ENCODE measurements around the gene RASSF8. TPM values are rescaled to one million over a fixed set of nuclear protein-coding genes. Genes with fewer than 3 reads are reported as not detected.

RASSF8 gene
- polyA plus RNA-seq, 4 donors: 0.22 to 6.0 (median 2.6) TPM

GRCh38 chr12:26001530-26001929, 43.0 kb downstream of the RASSF8 start:
- FAIRE-seq (no peak), DNase-seq (no peak)
- no peak overlapping the region for H3K27ac ChIP-seq (ENCODE audit: low read depth in 1 of 3, low read length in 2 of 3)
- H3K9me3 ChIP-seq (ENCODE audit: control insufficient read depth in 2 of 2, insufficient read depth in 1 of 2, low read depth in 1 of 2, low read length in 1 of 2): peaks cover 0 to 6% of the 10 kb centered on the region in 2 donors
- H3K27me3 ChIP-seq (ENCODE audit: control insufficient read depth in 3 of 3, insufficient read depth in 3 of 3, low read length in 3 of 3): no peaks in the 10 kb centered on the region
- H3K4me1 ChIP-seq (ENCODE audit: control insufficient read depth in 3 of 3, insufficient read depth in 2 of 3, low read depth in 1 of 3, low read length in 2 of 3): peaks cover 0 to 6% (median 0%) of the 10 kb centered on the region in 3 donors
- no peaks in the 10 kb centered on the region for H3K36me3 ChIP-seq (ENCODE audit: control insufficient read depth in 3 of 3, insufficient read depth in 2 of 3, low read depth in 1 of 3, low read length in 3 of 3)
- no peak overlapping the region for H3K4me3 ChIP-seq (ENCODE audit: low read depth in 1 of 3, low read length in 3 of 3)
- WGBS, 3 donors: 60 to 78% (median 72%) methylated on average over 2 of the region's 2 CpGs

DNA sequence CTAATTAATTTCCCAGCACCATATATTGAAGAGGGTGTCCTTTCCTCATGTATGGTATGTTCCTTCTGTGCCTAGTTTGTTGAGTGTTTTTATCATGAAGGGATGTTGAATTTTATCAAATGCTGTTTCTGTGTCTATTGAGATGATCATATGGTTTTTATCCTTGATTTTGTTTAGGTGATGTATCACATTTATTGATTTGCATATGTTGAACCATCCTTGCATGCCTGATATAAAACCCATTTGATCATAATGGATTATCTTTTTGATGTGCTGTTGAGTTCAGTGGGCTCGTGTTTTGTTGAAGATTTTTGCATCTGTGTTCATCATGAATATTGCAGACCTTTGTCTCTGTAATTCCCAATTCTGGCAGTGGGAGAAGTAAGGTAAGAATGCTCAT, 44.6 kb downstream of the RASSF8 start:
- H3K9me3 ChIP-seq (ENCODE audit: control insufficient read depth in 2 of 2, insufficient read depth in 1 of 2, low read depth in 1 of 2, low read length in 1 of 2): peaks cover 0 to 6% of the 10 kb centered on the region in 2 donors
- DNase-seq (no peak), FAIRE-seq (no peak)
- 69 to 95% (median 76%) methylated on average over 1 of the region's 1 CpG for WGBS, 3 donors
- no peaks in the 10 kb centered on the region for H3K27me3 ChIP-seq (ENCODE audit: control insufficient read depth in 3 of 3, insufficient read depth in 3 of 3, low read length in 3 of 3)
- no peak overlapping the region for H3K27ac ChIP-seq (ENCODE audit: low read depth in 1 of 3, low read length in 2 of 3)
- peaks cover 0 to 3% (median 0%) of the 10 kb centered on the region in 3 donors for H3K36me3 ChIP-seq (ENCODE audit: control insufficient read depth in 3 of 3, insufficient read depth in 2 of 3, low read depth in 1 of 3, low read length in 3 of 3)
- H3K4me3 ChIP-seq (ENCODE audit: low read depth in 1 of 3, low read length in 3 of 3): no peak overlapping the region
- H3K4me1 ChIP-seq (ENCODE audit: control insufficient read depth in 3 of 3, insufficient read depth in 2 of 3, low read depth in 1 of 3, low read length in 2 of 3): peaks cover 0 to 11% (median 0%) of the 10 kb centered on the region in 3 donors

GRCh38 chr12:26007566-26007965, 49.1 kb downstream of the RASSF8 start:
- no peaks in the 10 kb centered on the region for H3K27me3 ChIP-seq (ENCODE audit: control insufficient read depth in 3 of 3, insufficient read depth in 3 of 3, low read length in 3 of 3)
- no peak overlapping the region for H3K4me3 ChIP-seq (ENCODE audit: low read depth in 1 of 3, low read length in 3 of 3)
- H3K9me3 ChIP-seq (ENCODE audit: control insufficient read depth in 2 of 2, insufficient read depth in 1 of 2, low read depth in 1 of 2, low read length in 1 of 2): peaks cover 0 to 2% of the 10 kb centered on the region in 2 donors
- no peak overlapping the region for H3K27ac ChIP-seq (ENCODE audit: low read depth in 1 of 3, low read length in 2 of 3)
- peaks cover 0 to 3% (median 0%) of the 10 kb centered on the region in 3 donors for H3K36me3 ChIP-seq (ENCODE audit: control insufficient read depth in 3 of 3, insufficient read depth in 2 of 3, low read depth in 1 of 3, low read length in 3 of 3)
- no peak for FAIRE-seq
- no peak for DNase-seq
- H3K4me1 ChIP-seq (ENCODE audit: control insufficient read depth in 3 of 3, insufficient read depth in 2 of 3, low read depth in 1 of 3, low read length in 2 of 3): peaks cover 0 to 5% (median 0%) of the 10 kb centered on the region in 3 donors
- 64 to 95% (median 70%) methylated on average over 1 of the region's 1 CpG for WGBS, 3 donors

GRCh38 chr12:26009593-26009992, 51.1 kb downstream of the RASSF8 start:
- WGBS, 3 donors: 70 to 92% (median 89%) methylated on average over 1 of the region's 1 CpG
- DNase-seq (no peak), FAIRE-seq (no peak)
- no peaks in the 10 kb centered on the region for H3K27me3 ChIP-seq (ENCODE audit: control insufficient read depth in 3 of 3, insufficient read depth in 3 of 3, low read length in 3 of 3)
- no peak overlapping the region for H3K27ac ChIP-seq (ENCODE audit: low read depth in 1 of 3, low read length in 2 of 3)
- peaks cover 0 to 3% (median 0%) of the 10 kb centered on the region in 3 donors for H3K36me3 ChIP-seq (ENCODE audit: control insufficient read depth in 3 of 3, insufficient read depth in 2 of 3, low read depth in 1 of 3, low read length in 3 of 3)
- H3K4me1 ChIP-seq (ENCODE audit: control insufficient read depth in 3 of 3, insufficient read depth in 2 of 3, low read depth in 1 of 3, low read length in 2 of 3): peaks cover 0 to 5% (median 0%) of the 10 kb centered on the region in 3 donors
- no peak overlapping the region for H3K4me3 ChIP-seq (ENCODE audit: low read depth in 1 of 3, low read length in 3 of 3)
- no peaks in the 10 kb centered on the region for H3K9me3 ChIP-seq (ENCODE audit: control insufficient read depth in 2 of 2, insufficient read depth in 1 of 2, low read depth in 1 of 2, low read length in 1 of 2)

- WGBS, 3 donors: 69 to 78% (median 72%) methylated on average over 6 of the region's 6 CpGs
- H3K9me3 ChIP-seq (ENCODE audit: control insufficient read depth in 2 of 2, insufficient read depth in 1 of 2, low read depth in 1 of 2, low read length in 1 of 2): no peaks in the 10 kb centered on the region
- H3K27ac ChIP-seq (ENCODE audit: low read depth in 1 of 3, low read length in 2 of 3): peak overlapping the region in 1 of 3 donors; percentile 52
- FAIRE-seq (no peak), DNase-seq (no peak)
- peaks cover 0 to 5% (median 0%) of the 10 kb centered on the region in 3 donors for H3K4me1 ChIP-seq (ENCODE audit: control insufficient read depth in 3 of 3, insufficient read depth in 2 of 3, low read depth in 1 of 3, low read length in 2 of 3)
- H3K4me3 ChIP-seq (ENCODE audit: low read depth in 1 of 3, low read length in 3 of 3): no peak overlapping the region
- peaks cover 0 to 3% (median 0%) of the 10 kb centered on the region in 3 donors for H3K36me3 ChIP-seq (ENCODE audit: control insufficient read depth in 3 of 3, insufficient read depth in 2 of 3, low read depth in 1 of 3, low read length in 3 of 3)
- H3K27me3 ChIP-seq (ENCODE audit: control insufficient read depth in 3 of 3, insufficient read depth in 3 of 3, low read length in 3 of 3): no peaks in the 10 kb centered on the region
These were observed 51.9 kb downstream of the RASSF8 start for GRCh38 chr12:26010293-26010821.

DNA sequence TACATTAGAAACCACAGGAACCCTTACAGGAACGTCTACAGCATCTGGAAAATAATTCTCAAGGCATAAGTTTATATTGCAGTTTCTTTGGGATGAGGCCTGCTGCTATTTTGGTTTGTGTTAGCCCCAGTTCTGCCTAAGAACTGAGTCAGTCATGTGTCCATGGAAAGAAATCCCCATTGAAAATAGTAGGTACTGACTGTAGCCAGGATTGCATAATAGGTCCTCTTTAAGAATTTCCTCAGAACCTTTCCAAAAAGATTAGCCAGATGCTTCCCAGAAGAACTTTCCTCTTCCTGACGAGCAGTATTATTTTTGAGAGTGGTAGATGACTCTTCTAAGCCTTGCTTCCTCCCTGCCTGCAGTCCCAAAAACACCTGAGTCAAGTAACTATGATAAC, 52.6 kb downstream of the RASSF8 start:
- FAIRE-seq (no peak), DNase-seq (no peak)
- H3K4me1 ChIP-seq (ENCODE audit: control insufficient read depth in 3 of 3, insufficient read depth in 2 of 3, low read depth in 1 of 3, low read length in 2 of 3): peaks cover 0 to 5% (median 0%) of the 10 kb centered on the region in 3 donors
- H3K36me3 ChIP-seq (ENCODE audit: control insufficient read depth in 3 of 3, insufficient read depth in 2 of 3, low read depth in 1 of 3, low read length in 3 of 3): peaks cover 0 to 3% (median 0%) of the 10 kb centered on the region in 3 donors
- H3K4me3 ChIP-seq (ENCODE audit: low read depth in 1 of 3, low read length in 3 of 3): no peak overlapping the region
- H3K9me3 ChIP-seq (ENCODE audit: control insufficient read depth in 2 of 2, insufficient read depth in 1 of 2, low read depth in 1 of 2, low read length in 1 of 2): no peaks in the 10 kb centered on the region
- peak overlapping the region in 1 of 3 donors; percentile 52 for H3K27ac ChIP-seq (ENCODE audit: low read depth in 1 of 3, low read length in 2 of 3)
- 60 to 74% (median 70%) methylated on average over 2 of the region's 2 CpGs for WGBS, 3 donors
- H3K27me3 ChIP-seq (ENCODE audit: control insufficient read depth in 3 of 3, insufficient read depth in 3 of 3, low read length in 3 of 3): no peaks in the 10 kb centered on the region

DNA sequence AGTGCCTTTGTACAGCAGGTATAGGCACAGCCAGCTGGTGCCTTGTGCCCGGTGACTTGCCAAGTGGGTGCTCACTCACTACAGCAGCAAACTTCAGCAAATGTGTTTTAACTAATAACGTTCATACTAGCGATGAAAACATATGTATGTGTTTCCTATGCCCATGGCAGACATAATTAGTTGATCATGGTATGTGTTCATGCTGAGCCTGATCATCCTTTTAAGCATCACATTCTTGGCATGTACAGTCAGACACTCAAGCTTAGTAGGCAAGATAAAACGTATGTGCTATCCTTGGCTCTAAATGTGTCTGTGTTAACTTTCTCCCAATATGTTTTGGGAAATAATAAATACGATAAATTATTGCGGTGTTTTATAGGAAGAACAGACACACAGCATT, 55.6 kb downstream of the RASSF8 start:
- no peaks in the 10 kb centered on the region for H3K27me3 ChIP-seq (ENCODE audit: control insufficient read depth in 3 of 3, insufficient read depth in 3 of 3, low read length in 3 of 3)
- DNase-seq (no peak), FAIRE-seq (no peak)
- H3K4me1 ChIP-seq (ENCODE audit: control insufficient read depth in 3 of 3, insufficient read depth in 2 of 3, low read depth in 1 of 3, low read length in 2 of 3): no peaks in the 10 kb centered on the region
- no peak overlapping the region for H3K27ac ChIP-seq (ENCODE audit: low read depth in 1 of 3, low read length in 2 of 3)
- 87 to 90% (median 87%) methylated on average over 6 of the region's 6 CpGs for WGBS, 3 donors
- H3K36me3 ChIP-seq (ENCODE audit: control insufficient read depth in 3 of 3, insufficient read depth in 2 of 3, low read depth in 1 of 3, low read length in 3 of 3): no peaks in the 10 kb centered on the region
- H3K4me3 ChIP-seq (ENCODE audit: low read depth in 1 of 3, low read length in 3 of 3): no peak overlapping the region
- H3K9me3 ChIP-seq (ENCODE audit: control insufficient read depth in 2 of 2, insufficient read depth in 1 of 2, low read depth in 1 of 2, low read length in 1 of 2): no peaks in the 10 kb centered on the region

- H3K4me1 ChIP-seq (ENCODE audit: control insufficient read depth in 3 of 3, insufficient read depth in 2 of 3, low read depth in 1 of 3, low read length in 2 of 3): peaks cover 0 to 2% (median 0%) of the 10 kb centered on the region in 3 donors
- H3K9me3 ChIP-seq (ENCODE audit: control insufficient read depth in 2 of 2, insufficient read depth in 1 of 2, low read depth in 1 of 2, low read length in 1 of 2): no peaks in the 10 kb centered on the region
- 62 to 78% (median 74%) methylated on average over 2 of the region's 2 CpGs for WGBS, 3 donors
- H3K4me3 ChIP-seq (ENCODE audit: low read depth in 1 of 3, low read length in 3 of 3): no peak overlapping the region
- no peaks in the 10 kb centered on the region for H3K27me3 ChIP-seq (ENCODE audit: control insufficient read depth in 3 of 3, insufficient read depth in 3 of 3, low read length in 3 of 3)
- no peaks in the 10 kb centered on the region for H3K36me3 ChIP-seq (ENCODE audit: control insufficient read depth in 3 of 3, insufficient read depth in 2 of 3, low read depth in 1 of 3, low read length in 3 of 3)
- peak; percentile 33 for FAIRE-seq
- no peak overlapping the region for H3K27ac ChIP-seq (ENCODE audit: low read depth in 1 of 3, low read length in 2 of 3)
- no peak for DNase-seq
These were observed 58.0 kb downstream of the RASSF8 start for GRCh38 chr12:26016516-26016915.
